ENCODE results near the gene PAPLN.

PAPLN gene

DNA sequence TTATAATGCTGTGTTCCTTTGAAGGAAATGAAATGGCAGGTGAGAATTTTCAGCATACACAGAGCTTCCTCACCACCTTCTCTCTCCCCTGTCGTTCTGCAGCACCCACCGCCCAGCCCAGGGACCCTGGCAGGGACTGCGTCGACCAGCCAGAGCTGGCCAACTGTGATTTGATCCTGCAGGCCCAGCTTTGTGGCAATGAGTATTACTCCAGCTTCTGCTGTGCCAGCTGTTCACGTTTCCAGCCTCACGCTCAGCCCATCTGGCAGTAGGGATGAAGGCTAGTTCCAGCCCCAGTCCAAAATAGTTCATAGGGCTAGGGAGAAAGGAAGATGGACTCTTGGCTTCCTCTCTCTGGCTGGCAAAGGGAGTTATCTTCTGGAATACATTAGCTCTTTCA is 35.1 kb downstream of the PAPLN start:
- Mint-ChIP-seq H3K9me3 (no peaks in the 10 kb centered on the region), H3K36me3 (ENCODE audit: low read depth) (peaks cover 11% of the 10 kb centered on the region), H3K27ac (no peak overlapping the region), H3K4me1 (peaks cover 9% of the 10 kb centered on the region), H3K27me3 (peaks cover 18% of the 10 kb centered on the region), H3K4me3 (no peak overlapping the region)
- DNase-seq, result no peak
- ATAC-seq, result no peak

- Mint-ChIP-seq H3K4me3 (no peak overlapping the region), H3K27ac (no peak overlapping the region), H3K9me3 (no peaks in the 10 kb centered on the region), H3K36me3 (ENCODE audit: low read depth) (peaks cover 12% of the 10 kb centered on the region), H3K27me3 (peaks cover 13% of the 10 kb centered on the region), H3K4me1 (peaks cover 9% of the 10 kb centered on the region)
- no peak for DNase-seq
- ATAC-seq, result no peak
Measured at GRCh38 chr14:73273799-73274198, 36.5 kb downstream of the PAPLN start.

- no peak for ATAC-seq
Measured at GRCh38 chr14:73276836-73277235, 39.5 kb downstream of the PAPLN start.

DNA sequence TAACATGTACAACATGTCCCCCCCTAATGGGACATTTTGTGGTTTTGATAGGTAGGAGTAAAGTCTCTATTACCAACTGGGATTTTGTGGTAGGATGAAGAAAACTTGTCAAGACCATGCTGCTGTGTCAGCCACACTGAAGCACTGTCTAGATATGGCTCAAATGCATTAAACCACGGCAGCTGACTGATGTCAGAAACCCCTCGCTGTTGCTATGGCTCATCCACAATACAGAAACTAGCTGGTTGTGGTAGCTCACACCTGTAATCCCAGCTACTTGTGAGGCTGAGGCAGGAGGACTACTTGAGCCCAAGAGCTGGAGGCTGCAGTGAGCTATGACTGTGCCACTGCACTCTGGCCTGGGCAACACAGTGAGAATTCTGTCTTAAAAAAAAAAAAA is 40.1 kb downstream of the PAPLN start:
- Mint-ChIP-seq H3K36me3 (ENCODE audit: low read depth) (peaks cover 27% of the 10 kb centered on the region), H3K4me1 (peaks cover 4% of the 10 kb centered on the region)
- ATAC-seq, result no peak

More at GRCh38 chr14:73276836-73277235, 39.5 kb downstream of the PAPLN start:
- no peaks in the 10 kb centered on the region for H3K9me3 Mint-ChIP-seq
- no peak for DNase-seq
- H3K4me3 Mint-ChIP-seq, result no peak overlapping the region
- H3K36me3 Mint-ChIP-seq (ENCODE audit: low read depth), result peaks cover 24% of the 10 kb centered on the region
- H3K27ac Mint-ChIP-seq, result no peak overlapping the region
- H3K4me1 Mint-ChIP-seq, result peaks cover under 1% of the 10 kb centered on the region
- no peaks in the 10 kb centered on the region for H3K27me3 Mint-ChIP-seq

DNA sequence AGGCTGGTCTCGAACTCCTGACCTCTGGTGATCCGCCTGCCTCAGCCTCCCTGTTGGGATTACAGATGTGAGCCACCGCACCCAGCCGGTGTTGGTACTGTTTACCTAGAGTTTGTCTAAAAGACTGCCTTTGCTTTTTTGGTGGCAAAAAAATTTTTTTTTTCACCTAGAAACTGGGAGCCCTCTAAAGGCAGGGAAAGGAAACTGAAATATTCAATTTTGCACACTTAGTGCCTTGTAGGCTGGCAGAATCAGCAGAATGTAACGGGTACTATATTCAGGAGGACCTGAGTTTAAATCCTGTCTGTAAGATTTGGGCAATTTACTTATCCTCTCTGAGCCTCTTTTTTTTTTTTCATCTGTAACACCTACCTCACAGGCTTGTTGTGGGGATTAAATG is 43.6 kb downstream of the PAPLN start:
- ATAC-seq, result no peak
- Mint-ChIP-seq H3K9me3 (no peaks in the 10 kb centered on the region), H3K36me3 (ENCODE audit: low read depth) (peaks cover 52% of the 10 kb centered on the region), H3K4me1 (peaks cover 4% of the 10 kb centered on the region), H3K4me3 (no peak overlapping the region), H3K27ac (no peak overlapping the region), H3K27me3 (no peaks in the 10 kb centered on the region)
- no peak for DNase-seq

More for the DNA sequence above, 40.1 kb downstream of the PAPLN start:
- Mint-ChIP-seq H3K27ac (no peak overlapping the region), H3K9me3 (no peaks in the 10 kb centered on the region), H3K27me3 (no peaks in the 10 kb centered on the region), H3K4me3 (no peak overlapping the region)
- DNase-seq, result no peak

- H3K36me3 Mint-ChIP-seq (ENCODE audit: low read depth), result peaks cover 49% of the 10 kb centered on the region
- DNase-seq, result no peak
Measured at GRCh38 chr14:73283608-73284379, 46.5 kb downstream of the PAPLN start.

GRCh38 chr14:73285979-73286378 is 48.7 kb downstream of the PAPLN start:
- Mint-ChIP-seq H3K9me3 (no peaks in the 10 kb centered on the region), H3K4me1 (peaks cover 26% of the 10 kb centered on the region), H3K27ac (no peak overlapping the region), H3K27me3 (no peaks in the 10 kb centered on the region), H3K36me3 (ENCODE audit: low read depth) (peaks cover 39% of the 10 kb centered on the region), H3K4me3 (no peak overlapping the region)
- DNase-seq, result no peak
- ATAC-seq, result no peak

More at GRCh38 chr14:73283608-73284379, 46.5 kb downstream of the PAPLN start:
- ATAC-seq, result no peak
- Mint-ChIP-seq H3K4me3 (no peak overlapping the region), H3K4me1 (peaks cover 4% of the 10 kb centered on the region), H3K9me3 (no peaks in the 10 kb centered on the region), H3K27me3 (no peaks in the 10 kb centered on the region), H3K27ac (no peak overlapping the region)

DNA sequence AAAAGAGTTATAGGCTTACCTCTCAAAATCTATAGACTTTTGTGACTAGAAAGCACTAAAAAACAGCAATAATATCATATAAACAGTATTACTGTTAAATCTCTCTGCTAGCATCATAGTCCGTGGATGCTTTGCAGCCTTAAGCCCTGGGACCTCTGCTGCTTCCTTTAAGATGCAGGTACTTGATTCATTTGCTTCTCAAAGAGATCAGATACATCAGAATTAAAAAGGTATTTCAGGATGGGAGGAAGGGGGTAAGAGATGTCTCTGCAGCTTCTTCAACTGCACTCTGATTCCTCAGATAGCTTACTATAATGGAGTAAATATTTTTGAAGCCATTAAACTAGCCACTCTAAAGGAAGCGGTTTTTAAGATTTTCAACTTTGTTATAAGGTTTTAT is 49.3 kb downstream of the PAPLN start:
- peaks cover 39% of the 10 kb centered on the region for H3K36me3 Mint-ChIP-seq (ENCODE audit: low read depth)
- H3K9me3 Mint-ChIP-seq, result no peaks in the 10 kb centered on the region
- no peaks in the 10 kb centered on the region for H3K27me3 Mint-ChIP-seq
- no peak overlapping the region for H3K27ac Mint-ChIP-seq
- ATAC-seq, result no peak
- H3K4me3 Mint-ChIP-seq, result no peak overlapping the region
- peaks cover 27% of the 10 kb centered on the region for H3K4me1 Mint-ChIP-seq
- no peak for DNase-seq

DNA sequence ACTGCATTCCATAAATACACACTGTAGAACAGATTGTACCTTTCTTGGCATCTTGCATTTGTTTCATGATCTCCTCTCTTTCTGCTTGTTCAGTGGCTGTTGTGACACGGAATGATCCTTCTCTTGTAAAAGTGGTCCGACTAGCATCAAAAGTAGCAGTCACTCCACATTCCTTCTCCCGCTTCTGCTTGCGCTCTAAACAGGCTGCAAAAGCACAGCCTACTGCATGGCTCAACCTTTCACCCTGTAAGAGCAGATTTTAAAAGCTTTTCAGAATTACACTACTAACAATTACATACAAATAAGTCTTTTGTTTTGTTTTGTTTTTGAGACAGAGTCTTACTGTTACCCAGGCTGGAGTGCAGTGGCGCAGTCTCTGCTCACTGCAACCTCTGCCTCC is 49.8 kb downstream of the PAPLN start:
- no peak overlapping the region for H3K27ac Mint-ChIP-seq
- H3K36me3 Mint-ChIP-seq (ENCODE audit: low read depth), result peaks cover 40% of the 10 kb centered on the region
- no peak for DNase-seq

GRCh38 chr14:73289308-73289707 is 52.0 kb downstream of the PAPLN start:
- peaks cover 36% of the 10 kb centered on the region for H3K36me3 Mint-ChIP-seq (ENCODE audit: low read depth)
- H3K27me3 Mint-ChIP-seq, result no peaks in the 10 kb centered on the region
- DNase-seq, result no peak
- H3K9me3 Mint-ChIP-seq, result no peaks in the 10 kb centered on the region
- H3K4me3 Mint-ChIP-seq, result no peak overlapping the region
- H3K27ac Mint-ChIP-seq, result no peak overlapping the region
- H3K4me1 Mint-ChIP-seq, result peaks cover 33% of the 10 kb centered on the region
- no peak for ATAC-seq

More for the DNA sequence above, 49.8 kb downstream of the PAPLN start:
- H3K9me3 Mint-ChIP-seq, result no peaks in the 10 kb centered on the region
- H3K27me3 Mint-ChIP-seq, result no peaks in the 10 kb centered on the region
- peaks cover 28% of the 10 kb centered on the region for H3K4me1 Mint-ChIP-seq
- no peak for ATAC-seq
- H3K4me3 Mint-ChIP-seq, result no peak overlapping the region

GRCh38 chr14:73289729-73290128 is 52.4 kb downstream of the PAPLN start:
- DNase-seq, result no peak
- ATAC-seq, result no peak
- H3K27ac Mint-ChIP-seq, result no peak overlapping the region
- no peak overlapping the region for H3K4me3 Mint-ChIP-seq
- peaks cover 34% of the 10 kb centered on the region for H3K36me3 Mint-ChIP-seq (ENCODE audit: low read depth)
- peaks cover 33% of the 10 kb centered on the region for H3K4me1 Mint-ChIP-seq
- no peaks in the 10 kb centered on the region for H3K9me3 Mint-ChIP-seq
- no peaks in the 10 kb centered on the region for H3K27me3 Mint-ChIP-seq

DNA sequence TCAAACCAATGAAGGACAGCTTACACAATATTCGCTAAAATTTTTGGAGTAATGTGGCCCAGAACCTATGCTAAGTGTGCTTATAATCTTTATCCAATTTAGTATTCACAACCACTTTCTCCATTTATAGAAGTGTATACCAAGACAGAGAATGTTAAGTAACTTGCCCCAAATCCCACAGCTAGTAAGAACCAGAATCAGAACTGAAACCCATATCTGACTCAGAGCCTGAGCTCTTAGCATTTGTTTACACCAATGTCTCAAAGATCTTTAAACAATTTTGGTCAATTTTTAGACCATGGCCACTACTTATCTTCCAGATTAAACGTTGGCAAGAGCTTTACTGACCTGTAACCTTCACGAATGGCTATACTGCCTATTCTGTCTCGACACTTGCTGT is 53.0 kb downstream of the PAPLN start:
- ATAC-seq (peak; percentile 83), DNase-seq (no peak)
- H3K27ac Mint-ChIP-seq, result peak overlapping the region; percentile 47
- peaks cover 33% of the 10 kb centered on the region for H3K4me1 Mint-ChIP-seq
- H3K36me3 Mint-ChIP-seq (ENCODE audit: low read depth), result peaks cover 29% of the 10 kb centered on the region
- peak overlapping the region; percentile 4 for H3K4me3 Mint-ChIP-seq
- no peaks in the 10 kb centered on the region for H3K9me3 Mint-ChIP-seq
- no peaks in the 10 kb centered on the region for H3K27me3 Mint-ChIP-seq

- H3K4me3 Mint-ChIP-seq, result no peak overlapping the region
Measured at GRCh38 chr14:73293782-73294781, 56.8 kb downstream of the PAPLN start.

GRCh38 chr14:73295198-73295796 is 58.0 kb downstream of the PAPLN start:
- ATAC-seq (no peak), DNase-seq (no peak)
- Mint-ChIP-seq H3K27ac (no peak overlapping the region), H3K9me3 (no peaks in the 10 kb centered on the region), H3K36me3 (ENCODE audit: low read depth) (peaks cover 15% of the 10 kb centered on the region), H3K4me1 (peaks cover 18% of the 10 kb centered on the region), H3K4me3 (no peak overlapping the region), H3K27me3 (no peaks in the 10 kb centered on the region)

More at GRCh38 chr14:73293782-73294781, 56.8 kb downstream of the PAPLN start:
- Mint-ChIP-seq H3K27me3 (no peaks in the 10 kb centered on the region), H3K27ac (no peak overlapping the region), H3K36me3 (ENCODE audit: low read depth) (peaks cover 15% of the 10 kb centered on the region), H3K4me1 (peaks cover 30% of the 10 kb centered on the region), H3K9me3 (no peaks in the 10 kb centered on the region)
- ATAC-seq, result no peak
- DNase-seq, result no peak
